Immature natural killer cell (primary cell): Measurements from ENCODE around the gene KCNMA1. TPM values are rescaled to one million over a fixed set of nuclear protein-coding genes. Genes with fewer than 3 reads are reported as not detected.

Source experiments
- DNase-seq, 3 donors: peaks; one replicate each; pipeline ENCODE4 v3.0.0; 2022; ENCODE audit warnings: mixed read lengths in 1 of 3
- H3K27ac Mint-ChIP-seq, 6 donors: one replicate each; pipeline ENCODE4 v1.8.0; 2020; ENCODE audit warnings: mixed read lengths in 6 of 6, mild to moderate bottlenecking in 5 of 6, inconsistent platforms in 4 of 6, moderate library complexity in 3 of 6
- H3K27me3 Mint-ChIP-seq, 3 donors: one replicate each; pipeline ENCODE4 v1.8.0; 2020 to 2021; ENCODE audit warnings: low read depth in 3 of 3, mild to moderate bottlenecking in 3 of 3, mixed read lengths in 3 of 3, moderate library complexity in 3 of 3, inconsistent platforms in 1 of 3
- H3K36me3 Mint-ChIP-seq, 3 donors: one replicate each; pipeline ENCODE4 v1.8.0; 2020; ENCODE audit warnings: mixed read lengths in 3 of 3, inconsistent platforms in 2 of 3, mild to moderate bottlenecking in 2 of 3
- H3K4me1 Mint-ChIP-seq, 2 donors: one replicate each; pipeline ENCODE4 v1.8.0; 2020; ENCODE audit warnings: inconsistent platforms in 2 of 2, mild to moderate bottlenecking in 2 of 2, mixed read lengths in 2 of 2, moderate library complexity in 1 of 2
- H3K4me3 Mint-ChIP-seq, 5 donors: one replicate each; pipeline ENCODE4 v1.8.0; 2020; ENCODE audit warnings: mild to moderate bottlenecking in 5 of 5, mixed read lengths in 5 of 5, inconsistent platforms in 3 of 5, moderate library complexity in 3 of 5
- H3K9me3 Mint-ChIP-seq, 6 donors: one replicate each; pipeline ENCODE4 v1.8.0; 2020; ENCODE audit warnings: mild to moderate bottlenecking in 6 of 6, mixed read lengths in 6 of 6, inconsistent platforms in 4 of 6, moderate library complexity in 3 of 6
- polyA plus RNA-seq, 3 donors: library from polyadenylated mRNA; unstranded; fragments of 300-500 nt; fragmentation: Illumina TruSeq; gene quantifications; one replicate each; pipeline ENCODE4 v1.2.3, GENCODE V29; 2021

The KCNMA1 gene
- polyA plus RNA-seq, 3 donors from 2014 or later: not detected

- no peaks in the 10 kb centered on the region for H3K9me3 Mint-ChIP-seq
- H3K36me3 Mint-ChIP-seq: no peaks in the 10 kb centered on the region
- no peaks in the 10 kb centered on the region for H3K4me1 Mint-ChIP-seq
- peaks cover 0 to 3% (median 2%) of the 10 kb centered on the region in 3 donors for H3K27me3 Mint-ChIP-seq
- no peak for DNase-seq
- no peak overlapping the region for H3K27ac Mint-ChIP-seq
- H3K4me3 Mint-ChIP-seq: no peak overlapping the region
Measured at GRCh38 chr10:77497748-77498147, 139.9 kb downstream of the KCNMA1 start.

- Mint-ChIP-seq H3K4me3 (no peak overlapping the region), H3K27ac (no peak overlapping the region), H3K27me3 (peaks cover 0 to 3% (median 2%) of the 10 kb centered on the region in 3 donors), H3K4me1 (no peaks in the 10 kb centered on the region), H3K36me3 (no peaks in the 10 kb centered on the region), H3K9me3 (no peaks in the 10 kb centered on the region)
- DNase-seq: no peak
Measured at GRCh38 chr10:77496941-77497420, 140.6 kb downstream of the KCNMA1 start.

- Mint-ChIP-seq H3K4me3 (no peak overlapping the region), H3K4me1 (no peaks in the 10 kb centered on the region), H3K27me3 (peaks cover 0 to 3% (median 2%) of the 10 kb centered on the region in 3 donors), H3K9me3 (no peaks in the 10 kb centered on the region), H3K36me3 (no peaks in the 10 kb centered on the region), H3K27ac (no peak overlapping the region)
- no peak for DNase-seq
Measured at GRCh38 chr10:77494756-77495541, 142.7 kb downstream of the KCNMA1 start.

GRCh38 chr10:77494327-77494726 lies 143.3 kb downstream of the KCNMA1 start:
- Mint-ChIP-seq H3K9me3 (no peaks in the 10 kb centered on the region), H3K4me3 (no peak overlapping the region), H3K4me1 (no peaks in the 10 kb centered on the region), H3K27ac (no peak overlapping the region), H3K27me3 (peaks cover 0 to 3% (median 2%) of the 10 kb centered on the region in 3 donors), H3K36me3 (no peaks in the 10 kb centered on the region)
- DNase-seq: no peak

- Mint-ChIP-seq H3K27me3 (peaks cover 0 to 3% (median 2%) of the 10 kb centered on the region in 3 donors), H3K4me3 (no peak overlapping the region), H3K4me1 (no peaks in the 10 kb centered on the region), H3K27ac (no peak overlapping the region), H3K9me3 (no peaks in the 10 kb centered on the region), H3K36me3 (no peaks in the 10 kb centered on the region)
- no peak for DNase-seq
Measured at GRCh38 chr10:77493851-77494261, 143.8 kb downstream of the KCNMA1 start.

- DNase-seq: no peak
- Mint-ChIP-seq H3K27ac (no peak overlapping the region), H3K36me3 (no peaks in the 10 kb centered on the region), H3K9me3 (no peaks in the 10 kb centered on the region), H3K4me1 (no peaks in the 10 kb centered on the region), H3K4me3 (no peak overlapping the region), H3K27me3 (peaks cover 0 to 3% (median 2%) of the 10 kb centered on the region in 3 donors)
Measured at GRCh38 chr10:77493239-77493806, 144.3 kb downstream of the KCNMA1 start.

- H3K27me3 Mint-ChIP-seq: peaks cover 0 to 3% (median 2%) of the 10 kb centered on the region in 3 donors
- H3K27ac Mint-ChIP-seq: no peak overlapping the region
- no peak overlapping the region for H3K4me3 Mint-ChIP-seq
- no peaks in the 10 kb centered on the region for H3K4me1 Mint-ChIP-seq
- no peaks in the 10 kb centered on the region for H3K36me3 Mint-ChIP-seq
- no peaks in the 10 kb centered on the region for H3K9me3 Mint-ChIP-seq
- no peak for DNase-seq
Measured at GRCh38 chr10:77492368-77492994, 145.1 kb downstream of the KCNMA1 start.

- no peak for DNase-seq
- Mint-ChIP-seq H3K27ac (no peak overlapping the region), H3K4me3 (no peak overlapping the region), H3K27me3 (peaks cover 0 to 1% (median 0%) of the 10 kb centered on the region in 3 donors), H3K4me1 (no peaks in the 10 kb centered on the region), H3K36me3 (no peaks in the 10 kb centered on the region), H3K9me3 (no peaks in the 10 kb centered on the region)
Measured at GRCh38 chr10:77490534-77491314, 146.9 kb downstream of the KCNMA1 start.

- Mint-ChIP-seq H3K27me3 (peaks cover 0 to 2% (median 0%) of the 10 kb centered on the region in 3 donors), H3K9me3 (no peaks in the 10 kb centered on the region), H3K4me1 (no peaks in the 10 kb centered on the region), H3K36me3 (no peaks in the 10 kb centered on the region), H3K27ac (no peak overlapping the region), H3K4me3 (no peak overlapping the region)
- DNase-seq: no peak
Measured at GRCh38 chr10:77486517-77486916, 151.1 kb downstream of the KCNMA1 start.

GRCh38 chr10:77485847-77486246 lies 151.8 kb downstream of the KCNMA1 start:
- no peak for DNase-seq
- Mint-ChIP-seq H3K9me3 (no peaks in the 10 kb centered on the region), H3K4me1 (no peaks in the 10 kb centered on the region), H3K27ac (no peak overlapping the region), H3K36me3 (no peaks in the 10 kb centered on the region), H3K27me3 (peaks cover 0 to 2% (median 0%) of the 10 kb centered on the region in 3 donors), H3K4me3 (no peak overlapping the region)

GRCh38 chr10:77482072-77482471 lies 155.5 kb downstream of the KCNMA1 start:
- no peaks in the 10 kb centered on the region for H3K36me3 Mint-ChIP-seq
- peaks cover 2 to 8% (median 3%) of the 10 kb centered on the region in 3 donors for H3K27me3 Mint-ChIP-seq
- H3K4me3 Mint-ChIP-seq: no peak overlapping the region
- no peaks in the 10 kb centered on the region for H3K4me1 Mint-ChIP-seq
- H3K27ac Mint-ChIP-seq: no peak overlapping the region
- no peak for DNase-seq
- no peaks in the 10 kb centered on the region for H3K9me3 Mint-ChIP-seq

- H3K27me3 Mint-ChIP-seq: peaks cover 2 to 8% (median 3%) of the 10 kb centered on the region in 3 donors
- H3K36me3 Mint-ChIP-seq: no peaks in the 10 kb centered on the region
- H3K4me1 Mint-ChIP-seq: no peaks in the 10 kb centered on the region
- no peak overlapping the region for H3K27ac Mint-ChIP-seq
- DNase-seq: no peak
- no peaks in the 10 kb centered on the region for H3K9me3 Mint-ChIP-seq
- H3K4me3 Mint-ChIP-seq: no peak overlapping the region
Measured at GRCh38 chr10:77479586-77479985, 158.0 kb downstream of the KCNMA1 start.

- H3K27ac Mint-ChIP-seq: no peak overlapping the region
- H3K36me3 Mint-ChIP-seq: no peaks in the 10 kb centered on the region
- no peaks in the 10 kb centered on the region for H3K9me3 Mint-ChIP-seq
- no peak for DNase-seq
- H3K4me3 Mint-ChIP-seq: no peak overlapping the region
- peaks cover 2 to 8% (median 3%) of the 10 kb centered on the region in 3 donors for H3K27me3 Mint-ChIP-seq
- no peaks in the 10 kb centered on the region for H3K4me1 Mint-ChIP-seq
Measured at GRCh38 chr10:77478962-77479359, 158.6 kb downstream of the KCNMA1 start.
